Uterus (tissue), 2 donors: ENCODE results near the gene PCDHGB1.

Source experiments
- CTCF ChIP-seq, 4 experiments: fragments of 200-600 bp in 2 of 4; fragments of 450-650 bp in 2 of 4; sonication (generic) in 2 of 4; IDR thresholded peaks; one replicate each; pipeline ENCODE4 v1.5.1; 2016 to 2019; ENCODE audit warnings: antibody characterized with exemption in 4 of 4, mild to moderate bottlenecking in 2 of 4, moderate library complexity in 1 of 4
- POLR2A ChIP-seq, 2 donors: fragments of 450-650 bp; IDR thresholded peaks; one replicate each; pipeline ENCODE4 v1.6.1; 2016; ENCODE audit warnings: antibody characterized with exemption in 2 of 2, mild to moderate bottlenecking in 1 of 2, moderate library complexity in 1 of 2

- no peak for TF ChIP-seq CTCF (IDR thresholded peaks at IDR 0.05)
- TF ChIP-seq POLR2A (IDR thresholded peaks at IDR 0.05), result no peak
These were observed 6.5 kb upstream of the PCDHGB1 start, which contains the start of gene PCDHGA3 for GRCh38 chr5:141343242-141343952.
